Measurements from ENCODE around the gene DDIAS.
"Not testable (repeated sequence)": the region's sequence is repeated elsewhere in the genome, so short reads cannot be mapped to it uniquely, and the experiment has no call there.

Gene DDIAS

GRCh38 chr11:82922396-82923173 is 21.0 kb downstream of the DDIAS start:
- DNase-seq: not testable (repeated sequence)

- no peak for DNase-seq
These were observed 23.1 kb downstream of the DDIAS start for GRCh38 chr11:82924522-82925224.

- no peak for DNase-seq
These were observed 25.8 kb downstream of the DDIAS start for GRCh38 chr11:82927264-82927880.

GRCh38 chr11:82929121-82929520 is 27.6 kb downstream of the DDIAS start:
- DNase-seq: no peak

- no peak for DNase-seq
These were observed 28.7 kb downstream of the DDIAS start for GRCh38 chr11:82930229-82930628.

GRCh38 chr11:82930734-82931133 is 29.2 kb downstream of the DDIAS start:
- no peak for DNase-seq

GRCh38 chr11:82932564-82932963 is 31.0 kb downstream of the DDIAS start:
- DNase-seq: no peak

GRCh38 chr11:82936261-82936660 is 34.7 kb downstream of the DDIAS start:
- DNase-seq: no peak

- DNase-seq: no peak
These were observed 36.0 kb downstream of the DDIAS start for GRCh38 chr11:82937554-82937953.

- no peak for DNase-seq
These were observed 37.9 kb downstream of the DDIAS start for GRCh38 chr11:82939456-82939855.

GRCh38 chr11:82942376-82942775 is 40.8 kb downstream of the DDIAS start:
- no peak for DNase-seq

GRCh38 chr11:82943430-82943829 is 41.9 kb downstream of the DDIAS start:
- DNase-seq: not testable (repeated sequence)

- DNase-seq: no peak
These were observed 42.7 kb downstream of the DDIAS start for GRCh38 chr11:82944198-82944597.

GRCh38 chr11:82945041-82945440 is 43.5 kb downstream of the DDIAS start:
- not testable (repeated sequence) for DNase-seq

GRCh38 chr11:82945682-82946081 is 44.1 kb downstream of the DDIAS start:
- DNase-seq: no peak

- DNase-seq: no peak
These were observed 47.8 kb downstream of the DDIAS start for GRCh38 chr11:82949352-82949751.

- DNase-seq: not testable (repeated sequence)
These were observed 49.0 kb downstream of the DDIAS start for GRCh38 chr11:82950502-82950901.

GRCh38 chr11:82955736-82956453 is 54.4 kb downstream of the DDIAS start:
- DNase-seq: not testable (repeated sequence)

- DNase-seq: no peak
These were observed 58.6 kb downstream of the DDIAS start for GRCh38 chr11:82959987-82960778.

- DNase-seq: no peak
These were observed 59.2 kb downstream of the DDIAS start for GRCh38 chr11:82960779-82961143.

GRCh38 chr11:82962021-82962420 is 60.5 kb downstream of the DDIAS start:
- not testable (repeated sequence) for DNase-seq

- no peak for DNase-seq
These were observed 65.8 kb downstream of the DDIAS start for GRCh38 chr11:82967381-82967780.
